ENCODE measurements around the gene MITF.

The MITF gene

DNA sequence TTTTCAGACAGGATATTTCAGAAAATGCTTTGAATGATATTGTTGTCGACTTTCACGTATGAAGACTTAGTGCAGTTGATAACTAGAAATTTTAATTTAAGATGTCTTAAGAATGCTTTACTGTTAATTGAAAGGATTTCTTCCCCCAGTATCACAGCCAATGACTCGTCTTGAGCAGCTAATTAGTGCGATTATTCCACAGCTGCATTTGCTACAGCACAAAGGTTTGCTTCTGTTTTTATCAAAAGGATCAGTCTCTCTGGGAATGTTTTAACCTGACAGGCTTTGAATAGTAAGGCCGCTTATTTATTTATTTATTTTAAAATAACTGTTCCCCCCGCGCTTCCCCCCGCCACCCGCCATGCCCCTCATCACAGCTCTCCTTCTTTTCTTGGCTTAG, 136.8 kb downstream of the MITF start:
- DNase-seq (ENCODE audit: low read depth), result no peak
- in situ Hi-C loops (cut with HindIII; ENCODE audit: low sequenced_read_pairs), result no loop called here
- H3K4me3 ChIP-seq (ENCODE audit: low read depth, low read length), result no peak overlapping the region
- TF ChIP-seq, protein P1, sequence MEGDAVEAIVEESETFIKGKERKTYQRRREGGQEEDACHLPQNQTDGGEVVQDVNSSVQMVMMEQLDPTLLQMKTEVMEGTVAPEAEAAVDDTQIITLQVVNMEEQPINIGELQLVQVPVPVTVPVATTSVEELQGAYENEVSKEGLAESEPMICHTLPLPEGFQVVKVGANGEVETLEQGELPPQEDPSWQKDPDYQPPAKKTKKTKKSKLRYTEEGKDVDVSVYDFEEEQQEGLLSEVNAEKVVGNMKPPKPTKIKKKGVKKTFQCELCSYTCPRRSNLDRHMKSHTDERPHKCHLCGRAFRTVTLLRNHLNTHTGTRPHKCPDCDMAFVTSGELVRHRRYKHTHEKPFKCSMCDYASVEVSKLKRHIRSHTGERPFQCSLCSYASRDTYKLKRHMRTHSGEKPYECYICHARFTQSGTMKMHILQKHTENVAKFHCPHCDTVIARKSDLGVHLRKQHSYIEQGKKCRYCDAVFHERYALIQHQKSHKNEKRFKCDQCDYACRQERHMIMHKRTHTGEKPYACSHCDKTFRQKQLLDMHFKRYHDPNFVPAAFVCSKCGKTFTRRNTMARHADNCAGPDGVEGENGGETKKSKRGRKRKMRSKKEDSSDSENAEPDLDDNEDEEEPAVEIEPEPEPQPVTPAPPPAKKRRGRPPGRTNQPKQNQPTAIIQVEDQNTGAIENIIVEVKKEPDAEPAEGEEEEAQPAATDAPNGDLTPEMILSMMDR (IDR thresholded peaks at IDR 0.05; ENCODE audit: low read depth, low read length, missing control alignments), result no peak

- in situ Hi-C loops (cut with HindIII; ENCODE audit: low sequenced_read_pairs), result no loop called here
- H3K4me3 ChIP-seq (ENCODE audit: low read depth, low read length), result no peak overlapping the region
- TF ChIP-seq, protein P1 (IDR thresholded peaks at IDR 0.05; ENCODE audit: low read depth, low read length, missing control alignments), result no peak
- DNase-seq (ENCODE audit: low read depth), result no peak
Observed at GRCh38 chr3:69878254-69878653, 139.0 kb downstream of the MITF start.

DNA sequence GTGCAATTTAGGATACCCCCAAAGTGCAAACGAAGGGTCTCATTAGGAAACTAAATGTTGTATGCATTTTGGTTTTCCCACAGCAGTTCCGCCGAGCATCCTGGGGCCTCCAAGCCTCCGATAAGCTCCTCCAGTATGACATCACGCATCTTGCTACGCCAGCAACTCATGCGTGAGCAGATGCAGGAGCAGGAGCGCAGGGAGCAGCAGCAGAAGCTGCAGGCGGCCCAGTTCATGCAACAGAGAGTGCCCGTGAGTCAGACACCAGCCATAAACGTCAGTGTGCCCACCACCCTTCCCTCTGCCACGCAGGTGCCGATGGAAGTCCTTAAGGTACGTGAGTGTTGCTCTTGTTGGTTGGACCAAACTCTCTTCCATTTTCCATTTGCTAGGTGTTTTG, 139.8 kb downstream of the MITF start:
- in situ Hi-C loops (cut with HindIII; ENCODE audit: low sequenced_read_pairs), result no loop called here
- H3K4me3 ChIP-seq (ENCODE audit: low read depth, low read length), result no peak overlapping the region
- TF ChIP-seq, protein P1 (IDR thresholded peaks at IDR 0.05; ENCODE audit: low read depth, low read length, missing control alignments), result no peak
- DNase-seq (ENCODE audit: low read depth), result no peak

DNA sequence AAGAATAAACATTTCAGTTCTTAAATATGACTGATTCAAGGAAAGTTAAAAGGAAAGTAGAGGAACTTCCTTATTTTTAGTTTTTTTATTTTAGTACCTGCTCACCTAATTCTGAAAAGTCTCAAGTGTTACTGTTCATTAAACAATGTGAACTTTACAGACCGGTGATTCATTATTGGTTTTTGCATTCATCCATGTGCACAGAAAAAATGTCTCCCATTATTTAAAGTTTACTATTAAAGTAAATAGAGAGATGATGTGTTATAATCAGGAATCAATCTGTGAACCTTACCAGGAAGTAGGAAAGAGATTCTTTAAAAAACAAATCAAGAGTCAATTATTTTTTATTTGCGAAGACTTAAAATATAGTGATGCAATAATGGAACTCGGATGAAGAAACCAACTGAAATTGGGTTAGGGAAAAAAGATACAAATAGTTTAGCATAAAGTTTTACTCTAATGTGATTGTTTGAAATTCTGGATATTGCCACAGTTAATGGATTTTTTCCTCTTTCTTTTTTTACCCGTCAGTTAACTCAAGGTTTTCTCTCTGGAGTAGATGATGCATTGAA, 140.9 kb downstream of the MITF start:
- TF ChIP-seq, protein P1 (IDR thresholded peaks at IDR 0.05; ENCODE audit: low read depth, low read length, missing control alignments), result no peak
- in situ Hi-C loops (cut with HindIII; ENCODE audit: low sequenced_read_pairs), result no loop called here

GRCh38 chr3:69881051-69881450, 141.8 kb downstream of the MITF start:
- DNase-seq (ENCODE audit: low read depth), result no peak
- TF ChIP-seq, protein P1 (IDR thresholded peaks at IDR 0.05; ENCODE audit: low read depth, low read length, missing control alignments), result no peak
- in situ Hi-C loops (cut with HindIII; ENCODE audit: low sequenced_read_pairs), result no loop called here
- no peak overlapping the region for H3K4me3 ChIP-seq (ENCODE audit: low read depth, low read length)

More for the DNA sequence above, 140.9 kb downstream of the MITF start:
- DNase-seq (ENCODE audit: low read depth), result no peak
- H3K4me3 ChIP-seq (ENCODE audit: low read depth, low read length), result no peak overlapping the region

- no peak for DNase-seq (ENCODE audit: low read depth)
- no peak overlapping the region for H3K4me3 ChIP-seq (ENCODE audit: low read depth, low read length)
- TF ChIP-seq, protein P1 (IDR thresholded peaks at IDR 0.05; ENCODE audit: low read depth, low read length, missing control alignments), result no peak
- in situ Hi-C loops (cut with HindIII; ENCODE audit: low sequenced_read_pairs), result no loop called here
Observed at GRCh38 chr3:69881756-69882428, 142.6 kb downstream of the MITF start.
